HEK293 (cell line): Measurements from ENCODE around the gene EIF3F.

Experiments
- CTCF ChIA-PET: fragments of 350-600 bp; formaldehyde crosslinking; extraction: SDS; loops from one replicate; lab custom pipeline; 2021; ENCODE audit warnings: antibody characterized with exemption; lab: Yijun Ruan, JAX
- POLR2A ChIA-PET: fragments of 300-600 bp; formaldehyde crosslinking; extraction: SDS; loops from one replicate; lab custom pipeline; 2020; ENCODE audit warnings: antibody characterized with exemption, inconsistent platforms; lab: Yijun Ruan, JAX
- H3K27ac ChIP-seq: fragments of 200-500 bp; sonication (Bioruptor generic); 2 replicates; pipeline ENCODE4 v1.5.1; 2014; ENCODE audit warnings: low read depth, low read length, control low read depth, inconsistent platforms; ENCODE audit errors: extremely low read depth
- H3K36me3 ChIP-seq, 2 experiments: fragments of 200-500 bp in 1 of 2; sonication (Bioruptor generic) in 1 of 2; 1 replicate in 1 of 2; 2 replicates in 1 of 2; pipeline ENCODE4 v1.5.1; 2014 to 2017; ENCODE audit warnings: inconsistent platforms in 2 of 2, low read length in 2 of 2; ENCODE audit not compliant: control insufficient read depth in 2 of 2, insufficient read depth in 1 of 2
- H3K4me1 ChIP-seq: fragments of 200-500 bp; sonication (Bioruptor generic); 2 replicates; pipeline ENCODE4 v1.5.1; 2014; ENCODE audit warnings: mild to moderate bottlenecking, low read length, inconsistent platforms; ENCODE audit not compliant: control insufficient read depth, insufficient read depth
- H3K4me3 ChIP-seq: 2 replicates; pipeline ENCODE4 v1.5.1; 2011; ENCODE audit warnings: low read depth, mild to moderate bottlenecking, control low read depth, low read length, moderate library complexity
- H3K9me3 ChIP-seq: fragments of 200-500 bp; sonication (Bioruptor generic); 2 replicates; pipeline ENCODE4 v1.5.1; 2014; ENCODE audit warnings: low read depth, low read length, inconsistent platforms; ENCODE audit not compliant: control insufficient read depth, insufficient read depth
- BCL11B ChIP-seq: fragments of 450-650 bp; formaldehyde crosslinking; IDR thresholded peaks from 2 replicates; pipeline ENCODE4 v1.5.1; 2016; ENCODE audit warnings: low read depth, missing biosample characterization, missing genetic modification characterization
- KLF7 ChIP-seq: fragments of 450-650 bp; formaldehyde crosslinking; IDR thresholded peaks from 2 replicates; pipeline ENCODE4 v1.5.1; 2016; ENCODE audit warnings: missing biosample characterization, missing genetic modification characterization, borderline replicate concordance
- KLF9 ChIP-seq: fragments of 450-650 bp; formaldehyde crosslinking; IDR thresholded peaks from 2 replicates; pipeline ENCODE4 v1.5.1; 2016; ENCODE audit warnings: missing biosample characterization, missing genetic modification characterization, low read depth
- MEIS1 ChIP-seq: sonication (generic); formaldehyde crosslinking; IDR thresholded peaks from 2 replicates; pipeline ENCODE4 v1.8.1; 2022; ENCODE audit warnings: missing genetic modification reagents, mild to moderate bottlenecking, borderline replicate concordance
- REPIN1 ChIP-seq: fragments of 450-650 bp; formaldehyde crosslinking; IDR thresholded peaks from 2 replicates; pipeline ENCODE4 v1.5.1; 2017; ENCODE audit warnings: missing biosample characterization, missing genetic modification characterization, low read depth
- SP7 ChIP-seq: fragments of 450-650 bp; formaldehyde crosslinking; IDR thresholded peaks from 2 replicates; pipeline ENCODE4 v1.5.1; 2016; ENCODE audit warnings: missing biosample characterization, missing genetic modification characterization
- YY1 ChIP-seq: fragments of 450-650 bp; formaldehyde crosslinking; IDR thresholded peaks from 2 replicates; pipeline ENCODE4 v1.5.1; 2018; ENCODE audit warnings: missing biosample characterization, missing genetic modification characterization
- ZEB2 ChIP-seq: fragments of 450-650 bp; formaldehyde crosslinking; IDR thresholded peaks from 2 replicates; pipeline ENCODE4 v1.5.1; 2016; ENCODE audit warnings: missing biosample characterization, missing genetic modification characterization
- ZNF140 ChIP-seq: fragments of 450-650 bp; formaldehyde crosslinking; IDR thresholded peaks from 2 replicates; pipeline ENCODE4 v1.5.1; 2016; ENCODE audit warnings: missing biosample characterization, missing genetic modification characterization
- ZNF175 ChIP-seq: fragments of 450-650 bp; formaldehyde crosslinking; IDR thresholded peaks from 2 replicates; pipeline ENCODE4 v1.5.1; 2016; ENCODE audit warnings: missing biosample characterization, missing genetic modification characterization
- ZNF341 ChIP-seq: fragments of 450-650 bp; formaldehyde crosslinking; IDR thresholded peaks from 2 replicates; pipeline ENCODE4; 2016; ENCODE audit warnings: low read depth, missing biosample characterization, missing genetic modification characterization
- ZNF350 ChIP-seq: fragments of 450-650 bp; formaldehyde crosslinking; IDR thresholded peaks from 2 replicates; pipeline ENCODE4 v1.5.0; 2017; ENCODE audit warnings: missing biosample characterization, mild to moderate bottlenecking, missing genetic modification characterization
- ZNF549 ChIP-seq: fragments of 450-650 bp; IDR thresholded peaks from 2 replicates; pipeline ENCODE4 v1.5.1; 2018; ENCODE audit warnings: missing biosample characterization, missing genetic modification characterization, mild to moderate bottlenecking, inconsistent platforms, moderate library complexity
- ZNF585B ChIP-seq: fragments of 450-650 bp; formaldehyde crosslinking; IDR thresholded peaks from 2 replicates; pipeline ENCODE4 v1.5.1; 2016; ENCODE audit warnings: missing biosample characterization, missing genetic modification characterization
- ZNF600 ChIP-seq: fragments of 450-650 bp; formaldehyde crosslinking; IDR thresholded peaks from 2 replicates; pipeline ENCODE4 v1.5.1; 2016; ENCODE audit warnings: missing biosample characterization, missing genetic modification characterization
- ZNF621 ChIP-seq: fragments of 450-650 bp; formaldehyde crosslinking; IDR thresholded peaks from 2 replicates; pipeline ENCODE4 v1.5.1; 2017; ENCODE audit warnings: missing biosample characterization, missing genetic modification characterization
- ZNF629 ChIP-seq: fragments of 450-650 bp; formaldehyde crosslinking; IDR thresholded peaks from 2 replicates; pipeline ENCODE4 v1.5.1; 2017; ENCODE audit warnings: missing biosample characterization, missing genetic modification characterization
- ZNF701 ChIP-seq: fragments of 450-650 bp; formaldehyde crosslinking; IDR thresholded peaks from 2 replicates; pipeline ENCODE4 v1.5.1; 2016; ENCODE audit warnings: missing biosample characterization, missing genetic modification characterization
- ZNF768 ChIP-seq: fragments of 450-650 bp; formaldehyde crosslinking; IDR thresholded peaks from 2 replicates; pipeline ENCODE4 v1.5.1; 2018; ENCODE audit warnings: missing biosample characterization, mild to moderate bottlenecking, missing genetic modification characterization
- ZNF776 ChIP-seq: fragments of 450-650 bp; formaldehyde crosslinking; IDR thresholded peaks from 2 replicates; pipeline ENCODE4 v1.5.0; 2017; ENCODE audit warnings: missing biosample characterization, missing genetic modification characterization, borderline replicate concordance
- ZNF785 ChIP-seq: fragments of 450-650 bp; formaldehyde crosslinking; IDR thresholded peaks from 2 replicates; pipeline ENCODE4 v1.5.1; 2016; ENCODE audit warnings: missing biosample characterization, missing genetic modification characterization
- ZNF792 ChIP-seq: fragments of 450-650 bp; formaldehyde crosslinking; IDR thresholded peaks from 2 replicates; pipeline ENCODE4 v1.5.1; 2016; ENCODE audit warnings: missing biosample characterization, missing genetic modification characterization
- ZXDB ChIP-seq: fragments of 450-650 bp; formaldehyde crosslinking; IDR thresholded peaks from 2 replicates; pipeline ENCODE4 v1.5.1; 2016; ENCODE audit warnings: missing biosample characterization, missing genetic modification characterization
- TF ChIP-seq, protein P1 (sequence below): fragments of 450-650 bp; formaldehyde crosslinking; IDR thresholded peaks from 2 replicates; pipeline ENCODE4 v1.5.1; 2017; ENCODE audit warnings: missing biosample characterization, missing genetic modification characterization
- TF ChIP-seq, protein P2 (sequence below): fragments of 450-650 bp; formaldehyde crosslinking; IDR thresholded peaks from 2 replicates; pipeline ENCODE4 v1.5.1; 2017; ENCODE audit warnings: missing biosample characterization, missing genetic modification characterization

Gene EIF3F

DNA sequence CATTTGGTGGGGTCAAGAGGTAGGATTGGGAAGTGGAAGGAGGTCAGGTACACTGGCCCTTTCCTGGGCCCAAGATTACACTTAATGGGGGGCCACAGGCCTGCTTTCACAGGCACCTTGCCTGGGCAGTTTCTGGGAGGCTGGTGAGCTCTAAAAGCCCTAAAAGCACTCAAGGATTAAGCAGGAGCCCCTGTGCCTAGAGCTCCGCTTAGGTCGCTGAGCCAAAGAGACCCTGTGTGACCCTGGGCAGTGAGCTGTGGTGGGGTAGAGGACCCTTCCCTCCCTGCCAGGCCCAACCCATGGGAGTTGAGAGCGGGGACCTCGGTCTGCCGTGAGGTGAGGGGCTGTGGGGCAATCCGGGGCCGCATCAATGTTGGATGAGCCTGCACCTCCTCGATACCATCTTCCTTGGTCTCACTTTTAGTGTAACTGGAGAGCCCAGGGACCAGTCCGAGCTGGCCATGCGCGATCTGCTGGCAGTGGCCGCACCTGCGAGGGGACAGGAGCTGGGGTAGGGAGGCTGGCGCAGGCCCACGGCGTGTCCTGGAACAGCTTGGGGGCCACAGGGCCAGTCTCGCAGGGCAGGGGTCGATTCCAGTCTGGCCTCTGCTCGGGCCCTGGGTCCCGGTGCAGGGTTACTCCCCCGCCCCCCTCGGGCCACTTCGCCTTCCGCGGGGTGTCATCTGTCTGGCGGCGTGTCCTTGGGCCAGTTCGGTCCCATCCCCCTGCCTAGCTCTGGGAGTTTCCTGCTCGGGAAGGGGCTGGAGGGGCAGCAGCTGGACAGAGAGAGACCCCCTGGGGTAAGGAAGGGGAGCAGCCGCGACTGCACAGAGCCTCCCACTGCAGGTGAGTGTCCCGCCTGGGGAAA is 44.3 kb downstream of the EIF3F start:
- TF ChIP-seq ZNF350 (tag by site-specific recombination), result no peak
- TF ChIP-seq YY1 (tag by site-specific recombination), result no peak
- TF ChIP-seq MEIS1 (CRISPR knock-in tag), result no peak
- no peak for TF ChIP-seq ZNF600 (tag by site-specific recombination)
- TF ChIP-seq ZNF776, result no peak
- no peak for TF ChIP-seq ZNF175 (tag by site-specific recombination)
- TF ChIP-seq KLF9 (tag by site-specific recombination), result no peak
- no peak for TF ChIP-seq ZEB2
- TF ChIP-seq ZNF621 (tag by site-specific recombination), result no peak
- TF ChIP-seq ZNF140 (tag by site-specific recombination), result no peak
- no peak for TF ChIP-seq REPIN1 (tag by site-specific recombination)
- no peak for TF ChIP-seq ZNF701 (tag by site-specific recombination)
- TF ChIP-seq, protein P1, sequence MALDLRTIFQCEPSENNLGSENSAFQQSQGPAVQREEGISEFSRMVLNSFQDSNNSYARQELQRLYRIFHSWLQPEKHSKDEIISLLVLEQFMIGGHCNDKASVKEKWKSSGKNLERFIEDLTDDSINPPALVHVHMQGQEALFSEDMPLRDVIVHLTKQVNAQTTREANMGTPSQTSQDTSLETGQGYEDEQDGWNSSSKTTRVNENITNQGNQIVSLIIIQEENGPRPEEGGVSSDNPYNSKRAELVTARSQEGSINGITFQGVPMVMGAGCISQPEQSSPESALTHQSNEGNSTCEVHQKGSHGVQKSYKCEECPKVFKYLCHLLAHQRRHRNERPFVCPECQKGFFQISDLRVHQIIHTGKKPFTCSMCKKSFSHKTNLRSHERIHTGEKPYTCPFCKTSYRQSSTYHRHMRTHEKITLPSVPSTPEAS (tag by site-specific recombination), result no peak
- TF ChIP-seq KLF7 (tag by site-specific recombination), result no peak
- no peak for TF ChIP-seq ZNF629 (tag by site-specific recombination)
- Histone ChIP-seq H3K9me3 (no peaks in the 10 kb centered on the region), H3K36me3 (no peaks in the 10 kb centered on the region), H3K4me1 (no peaks in the 10 kb centered on the region), H3K4me3 (no peak overlapping the region), H3K27ac (no peak overlapping the region)
- POLR2A ChIA-PET, result no interaction called here
- CTCF ChIA-PET, result interaction anchor here (0.6 to 13.7 kb wide), 6 partner anchors 10 to 63 kb away, joined by 3 to 374 read pairs (median 4); partner anchors contain the start of gene EIF3F

DNA sequence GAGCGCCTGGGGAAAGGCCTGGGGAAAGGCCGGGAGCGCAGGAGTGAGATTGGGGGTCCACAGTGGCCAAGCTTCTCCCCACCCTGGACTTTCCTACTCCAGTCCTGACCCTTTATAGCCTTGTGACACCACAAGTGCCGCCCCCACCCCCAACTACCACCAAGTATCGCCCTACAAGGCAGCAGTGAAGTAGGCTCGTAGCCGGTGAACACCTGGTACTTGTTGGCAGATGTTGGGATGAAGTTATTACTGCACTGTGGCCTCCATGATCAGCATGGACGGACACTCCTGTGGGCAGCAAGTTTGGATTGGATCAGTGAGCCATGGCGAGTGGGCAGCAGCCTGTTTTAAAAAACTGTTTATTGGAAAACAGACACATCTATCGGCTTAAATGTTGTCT is 45.0 kb downstream of the EIF3F start:
- H3K9me3 ChIP-seq, result no peaks in the 10 kb centered on the region
- ChIA-PET CTCF (interaction anchor here (1.0 to 13.7 kb wide), 8 partner anchors 19 to 535 kb away, joined by 3 to 374 read pairs (median 12); partner anchors contain the start of gene EIF3F), POLR2A (no interaction called here)

More for the DNA sequence above, 45.0 kb downstream of the EIF3F start:
- H3K36me3 ChIP-seq, result no peaks in the 10 kb centered on the region
- no peaks in the 10 kb centered on the region for H3K4me1 ChIP-seq
- H3K27ac ChIP-seq, result no peak overlapping the region
- TF ChIP-seq, protein P2, sequence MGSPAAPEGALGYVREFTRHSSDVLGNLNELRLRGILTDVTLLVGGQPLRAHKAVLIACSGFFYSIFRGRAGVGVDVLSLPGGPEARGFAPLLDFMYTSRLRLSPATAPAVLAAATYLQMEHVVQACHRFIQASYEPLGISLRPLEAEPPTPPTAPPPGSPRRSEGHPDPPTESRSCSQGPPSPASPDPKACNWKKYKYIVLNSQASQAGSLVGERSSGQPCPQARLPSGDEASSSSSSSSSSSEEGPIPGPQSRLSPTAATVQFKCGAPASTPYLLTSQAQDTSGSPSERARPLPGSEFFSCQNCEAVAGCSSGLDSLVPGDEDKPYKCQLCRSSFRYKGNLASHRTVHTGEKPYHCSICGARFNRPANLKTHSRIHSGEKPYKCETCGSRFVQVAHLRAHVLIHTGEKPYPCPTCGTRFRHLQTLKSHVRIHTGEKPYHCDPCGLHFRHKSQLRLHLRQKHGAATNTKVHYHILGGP, result no peak
- TF ChIP-seq BCL11B (tag by site-specific recombination), result no peak
- no peak for TF ChIP-seq ZNF792 (tag by site-specific recombination)
- TF ChIP-seq ZXDB (tag by site-specific recombination), result no peak
- TF ChIP-seq ZNF768 (tag by site-specific recombination), result no peak
- TF ChIP-seq ZNF341 (tag by site-specific recombination), result no peak
- no peak for TF ChIP-seq ZNF585B (tag by site-specific recombination)
- no peak for TF ChIP-seq ZNF549 (tag by site-specific recombination)
- TF ChIP-seq SP7 (tag by site-specific recombination), result no peak
- TF ChIP-seq ZNF785, result no peak
- no peak for TF ChIP-seq MEIS1 (CRISPR knock-in tag)
- TF ChIP-seq, all 188 proteins: peak for 0
- no peak overlapping the region for H3K4me3 ChIP-seq
